Keratinocyte (primary cell): Measurements from ENCODE around the gene TSC1. TPM values are rescaled to one million over a fixed set of nuclear protein-coding genes. Genes with fewer than 3 reads are reported as not detected.

Experiments
- DNase-seq: peaks from one replicate; pipeline ENCODE4 v3.0.0-alpha.2; 2011; ENCODE audit warnings: low read depth, missing footprints, low spot score
- FAIRE-seq: peaks from 2 replicates; lab custom pipeline; 2011; peaks lifted over from hg19 to GRCh38; lab: Jason Lieb, UNC
- H2AFZ ChIP-seq: 2 replicates; pipeline ENCODE4 v1.6.0; 2012; ENCODE audit warnings: low read length, control low read depth, inconsistent platforms; ENCODE audit not compliant: control insufficient read depth
- H3K27ac ChIP-seq: 2 replicates; pipeline ENCODE4 v1.5.1; 2011; ENCODE audit warnings: low read length; ENCODE audit not compliant: control insufficient read depth, insufficient read depth
- H3K27me3 ChIP-seq: 3 replicates; pipeline ENCODE4 v1.6.0; 2011; ENCODE audit warnings: low read length; ENCODE audit not compliant: control insufficient read depth, insufficient read depth; ENCODE audit errors: extremely low read depth
- H3K36me3 ChIP-seq, 2 experiments: 2 replicates in 1 of 2; 3 replicates in 1 of 2; pipeline ENCODE4 v1.5.1; 2011; ENCODE audit warnings: low read length in 2 of 2, mild to moderate bottlenecking in 1 of 2; ENCODE audit not compliant: control insufficient read depth in 2 of 2, insufficient read depth in 2 of 2; ENCODE audit errors: extremely low read depth in 1 of 2
- H3K4me1 ChIP-seq: 3 replicates; pipeline ENCODE4 v1.5.1; 2011; ENCODE audit warnings: low read length; ENCODE audit not compliant: control insufficient read depth, insufficient read depth; ENCODE audit errors: extremely low read depth
- H3K4me2 ChIP-seq: 3 replicates; pipeline ENCODE4 v1.6.0; 2011; ENCODE audit warnings: low read depth, low read length; ENCODE audit not compliant: control insufficient read depth, insufficient read depth; ENCODE audit errors: extremely low read depth
- H3K4me3 ChIP-seq, 3 experiments: fragments of 200-600 bp in 1 of 3; sonication (generic) in 1 of 3; 2 replicates in 2 of 3; 3 replicates in 1 of 3; pipeline ENCODE4 v1.5.1; 2011 to 2016; ENCODE audit warnings: low read length in 3 of 3, mild to moderate bottlenecking in 3 of 3, control low read depth in 2 of 3, inconsistent platforms in 1 of 3, low read depth in 1 of 3, mixed read lengths in 1 of 3, mixed run types in 1 of 3, moderate library complexity in 1 of 3; ENCODE audit not compliant: control insufficient read depth in 2 of 3, insufficient read depth in 2 of 3; ENCODE audit errors: extremely low read depth in 1 of 3
- H3K79me2 ChIP-seq: 2 replicates; pipeline ENCODE4 v1.6.0; 2012; ENCODE audit warnings: low read length; ENCODE audit not compliant: control insufficient read depth, insufficient read depth
- H3K9ac ChIP-seq: 3 replicates; pipeline ENCODE4 v1.6.0; 2011; ENCODE audit warnings: low read length; ENCODE audit not compliant: control insufficient read depth, insufficient read depth; ENCODE audit errors: extremely low read depth
- H3K9me1 ChIP-seq: 3 replicates; pipeline ENCODE4 v1.6.0; 2011; ENCODE audit warnings: low read length; ENCODE audit not compliant: control insufficient read depth, insufficient read depth; ENCODE audit errors: extremely low read depth
- H3K9me3 ChIP-seq: 2 replicates; pipeline ENCODE4 v1.5.1; 2012; ENCODE audit warnings: low read depth, low read length; ENCODE audit not compliant: control insufficient read depth
- H4K20me1 ChIP-seq: 3 replicates; pipeline ENCODE4 v1.6.0; 2011; ENCODE audit warnings: low read length; ENCODE audit not compliant: control insufficient read depth, insufficient read depth; ENCODE audit errors: extremely low read depth
- CTCF ChIP-seq, 3 experiments: IDR thresholded peaks in 1 of 3; conservative IDR thresholded peaks in 1 of 3; optimal IDR thresholded peaks in 1 of 3; 2 replicates in 2 of 3; 3 replicates in 1 of 3; pipeline versions ENCODE3 to v1.5.1; 2011; ENCODE audit warnings: low read length in 3 of 3, mild to moderate bottlenecking in 3 of 3, moderate library complexity in 2 of 3, control low read depth in 1 of 3, inconsistent platforms in 1 of 3; ENCODE audit not compliant: insufficient read depth in 2 of 3; ENCODE audit errors: extremely low read depth in 1 of 3
- EZH2 ChIP-seq: IDR thresholded peaks from one replicate; pipeline ENCODE4 v1.6.1; 2012; ENCODE audit warnings: inconsistent platforms, mild to moderate bottlenecking, low read length, moderate library complexity
- dilution Hi-C: fragments of 300-500 bp; cut with MboI; formaldehyde crosslinking; loops from one replicate; pipeline ENCODE4 v1.7.0; 2020; ENCODE audit warnings: low sequenced_read_pairs; ENCODE audit not compliant: extremely low pct_ligation_motif_present
- polyA plus RNA-seq, 5 experiments: library from polyadenylated mRNA; depleted of rRNA in 3 of 5; stranded (reverse) in 3 of 5; stranded (forward) in 1 of 5; unstranded in 1 of 5; fragments of >200 nt; gene quantifications; 1 replicate in 1 of 5; 2 replicates in 3 of 5; 3 replicates in 1 of 5; pipeline versions ENCODE4 v1.2.1 to v1.2.3, GENCODE V29; 2011 to 2012; ENCODE audit warnings: missing spikeins in 2 of 5, low read depth in 1 of 5, low replicate concordance in 1 of 5

TSC1 gene
- polyA plus RNA-seq, 1 donor (not counting 4 experiments of a cell fraction or from before 2014, with no cell fraction given) = 26.1 TPM

GRCh38 chr9:132862533-132862932, 81.9 kb downstream of the TSC1 start:
- no peaks in the 10 kb centered on the region for H3K9me3 ChIP-seq
- no peaks in the 10 kb centered on the region for H4K20me1 ChIP-seq
- no peaks in the 10 kb centered on the region for H3K36me3 ChIP-seq
- no peak overlapping the region for H3K27ac ChIP-seq
- no peaks in the 10 kb centered on the region for H3K4me1 ChIP-seq
- H3K9ac ChIP-seq = no peak overlapping the region
- H3K9me1 ChIP-seq = no peaks in the 10 kb centered on the region
- no peak overlapping the region for H2AFZ ChIP-seq
- FAIRE-seq (no peak), DNase-seq (no peak)
- TF ChIP-seq CTCF (optimal IDR thresholded peaks at IDR 0.05 in 1 of 3, IDR thresholded peaks at IDR 0.05 in 1 of 3, conservative IDR thresholded peaks at IDR 0.05 in 1 of 3; ENCODE audit: extremely low read depth in 1 of 3, insufficient read depth in 2 of 3, low read length in 3 of 3) = no peak
- no peak for TF ChIP-seq EZH2
- H3K4me2 ChIP-seq = no peak overlapping the region
- no peaks in the 10 kb centered on the region for H3K79me2 ChIP-seq
- H3K4me3 ChIP-seq = no peak overlapping the region
- H3K27me3 ChIP-seq = peaks cover 6% of the 10 kb centered on the region
- dilution Hi-C loops = no loop called here

DNA sequence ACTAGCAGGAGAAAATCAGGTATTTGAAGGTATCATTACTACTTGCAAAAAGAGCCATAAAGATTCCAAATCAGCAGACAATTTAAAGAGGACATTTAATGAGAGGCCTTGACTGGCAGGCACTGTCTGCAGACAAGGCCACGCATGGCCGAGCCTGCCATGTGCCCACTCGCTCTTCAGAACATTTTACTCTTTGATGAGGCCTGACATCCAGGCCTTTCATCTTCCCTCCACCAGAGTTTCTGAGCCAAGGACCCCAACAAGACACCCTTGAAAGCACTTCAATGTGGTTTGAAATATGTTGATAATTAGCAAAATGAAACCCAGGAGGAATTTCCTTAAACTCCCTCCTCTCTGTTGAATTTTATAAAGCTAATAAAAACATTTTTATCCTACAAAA, 82.8 kb downstream of the TSC1 start:
- Histone ChIP-seq H4K20me1 (no peaks in the 10 kb centered on the region), H3K4me3 (no peak overlapping the region), H3K27me3 (peaks cover 15% of the 10 kb centered on the region), H3K9me1 (no peaks in the 10 kb centered on the region), H3K4me2 (no peak overlapping the region), H3K4me1 (no peaks in the 10 kb centered on the region), H3K36me3 (no peaks in the 10 kb centered on the region), H3K9ac (no peak overlapping the region), H3K27ac (no peak overlapping the region), H3K79me2 (no peaks in the 10 kb centered on the region), H3K9me3 (no peaks in the 10 kb centered on the region), H2AFZ (no peak overlapping the region)
- TF ChIP-seq CTCF (optimal IDR thresholded peaks at IDR 0.05 in 1 of 3, IDR thresholded peaks at IDR 0.05 in 1 of 3, conservative IDR thresholded peaks at IDR 0.05 in 1 of 3; ENCODE audit: extremely low read depth in 1 of 3, insufficient read depth in 2 of 3, low read length in 3 of 3) = no peak
- no peak for TF ChIP-seq EZH2
- dilution Hi-C loops = no loop called here
- no peak for DNase-seq
- FAIRE-seq = no peak
